ENCODE results near the gene MPL.

The MPL gene

GRCh38 chr1:43304771-43305300, 32.8 kb upstream of the MPL start:
- Histone ChIP-seq H3K36me3 (no peaks in the 10 kb centered on the region), H3K4me3 (ENCODE audit: low read depth, low read length) (no peak overlapping the region), H3K27ac (no peak overlapping the region), H3K9me3 (ENCODE audit: severe bottlenecking) (no peaks in the 10 kb centered on the region), H3K27me3 (ENCODE audit: insufficient read depth, low read depth, severe bottlenecking) (no peaks in the 10 kb centered on the region)
- DNase-seq = no peak
- TF ChIP-seq CTCF (IDR thresholded peaks at IDR 0.05; ENCODE audit: low read depth, low read length) = no peak

- Histone ChIP-seq H3K9me3 (ENCODE audit: severe bottlenecking) (no peaks in the 10 kb centered on the region), H3K36me3 (no peaks in the 10 kb centered on the region), H3K27me3 (ENCODE audit: insufficient read depth, low read depth, severe bottlenecking) (no peaks in the 10 kb centered on the region), H3K27ac (no peak overlapping the region), H3K4me3 (ENCODE audit: low read depth, low read length) (no peak overlapping the region)
- no peak for TF ChIP-seq CTCF (IDR thresholded peaks at IDR 0.05; ENCODE audit: low read depth, low read length)
- DNase-seq = no peak
Measured at GRCh38 chr1:43305461-43305860, 32.2 kb upstream of the MPL start.

- H3K9me3 ChIP-seq (ENCODE audit: severe bottlenecking) = no peaks in the 10 kb centered on the region
- no peak overlapping the region for H3K4me3 ChIP-seq (ENCODE audit: low read depth, low read length)
- H3K27me3 ChIP-seq (ENCODE audit: insufficient read depth, low read depth, severe bottlenecking) = no peaks in the 10 kb centered on the region
- H3K36me3 ChIP-seq = no peaks in the 10 kb centered on the region
- no peak for DNase-seq
- H3K27ac ChIP-seq = no peak overlapping the region
- no peak for TF ChIP-seq CTCF (IDR thresholded peaks at IDR 0.05; ENCODE audit: low read depth, low read length)
Measured at GRCh38 chr1:43305926-43306687, 31.5 kb upstream of the MPL start.

GRCh38 chr1:43306688-43307457, 30.7 kb upstream of the MPL start:
- DNase-seq = no peak
- no peaks in the 10 kb centered on the region for H3K36me3 ChIP-seq
- H3K4me3 ChIP-seq (ENCODE audit: low read depth, low read length) = no peak overlapping the region

GRCh38 chr1:43307458-43308158, 30.0 kb upstream of the MPL start:
- H3K27me3 ChIP-seq (ENCODE audit: insufficient read depth, low read depth, severe bottlenecking) = no peaks in the 10 kb centered on the region
- H3K9me3 ChIP-seq (ENCODE audit: severe bottlenecking) = no peaks in the 10 kb centered on the region
- no peak overlapping the region for H3K27ac ChIP-seq
- TF ChIP-seq CTCF (IDR thresholded peaks at IDR 0.05; ENCODE audit: low read depth, low read length) = no peak
- no peaks in the 10 kb centered on the region for H3K36me3 ChIP-seq
- no peak overlapping the region for H3K4me3 ChIP-seq (ENCODE audit: low read depth, low read length)
- no peak for DNase-seq

More at GRCh38 chr1:43306688-43307457, 30.7 kb upstream of the MPL start:
- no peaks in the 10 kb centered on the region for H3K9me3 ChIP-seq (ENCODE audit: severe bottlenecking)
- H3K27ac ChIP-seq = no peak overlapping the region
- no peak for TF ChIP-seq CTCF (IDR thresholded peaks at IDR 0.05; ENCODE audit: low read depth, low read length)
- no peaks in the 10 kb centered on the region for H3K27me3 ChIP-seq (ENCODE audit: insufficient read depth, low read depth, severe bottlenecking)

All from WERI-Rb-1 (cell line).